GM15510 (cell line): Measurements from ENCODE around the gene PPFIA1.

Source experiments
- POLR2A ChIP-seq: IDR thresholded peaks from 3 replicates; pipeline ENCODE4 v1.6.1; 2011; ENCODE audit warnings: borderline replicate concordance; ENCODE audit not compliant: insufficient read length; ENCODE audit errors: extremely low read depth

Gene PPFIA1

GRCh38 chr11:70372076-70372475 lies 101.6 kb downstream of the PPFIA1 start:
- TF ChIP-seq POLR2A = no peak

GRCh38 chr11:70376621-70377020 lies 106.1 kb downstream of the PPFIA1 start:
- TF ChIP-seq POLR2A = no peak

- no peak for TF ChIP-seq POLR2A
Measured at GRCh38 chr11:70377645-70378044, 107.2 kb downstream of the PPFIA1 start.

GRCh38 chr11:70378506-70379134 lies 108.1 kb downstream of the PPFIA1 start:
- TF ChIP-seq POLR2A = no peak

GRCh38 chr11:70381350-70381749 lies 110.9 kb downstream of the PPFIA1 start:
- no peak for TF ChIP-seq POLR2A

- TF ChIP-seq POLR2A = no peak
Measured at GRCh38 chr11:70381872-70382861, 111.7 kb downstream of the PPFIA1 start.

- no peak for TF ChIP-seq POLR2A
Measured at GRCh38 chr11:70383664-70384565, 113.4 kb downstream of the PPFIA1 start.

GRCh38 chr11:70384566-70385152 lies 114.2 kb downstream of the PPFIA1 start:
- TF ChIP-seq POLR2A = no peak

- no peak for TF ChIP-seq POLR2A
Measured at GRCh38 chr11:70387564-70387963, 117.1 kb downstream of the PPFIA1 start.

GRCh38 chr11:70389201-70389600 lies 118.7 kb downstream of the PPFIA1 start:
- no peak for TF ChIP-seq POLR2A

- TF ChIP-seq POLR2A = no peak
Measured at GRCh38 chr11:70394211-70394950, 123.9 kb downstream of the PPFIA1 start.

GRCh38 chr11:70397336-70397982 lies 127.0 kb downstream of the PPFIA1 start:
- TF ChIP-seq POLR2A = no peak
